ENCODE results near the gene EPHB1.

Gene EPHB1

DNA sequence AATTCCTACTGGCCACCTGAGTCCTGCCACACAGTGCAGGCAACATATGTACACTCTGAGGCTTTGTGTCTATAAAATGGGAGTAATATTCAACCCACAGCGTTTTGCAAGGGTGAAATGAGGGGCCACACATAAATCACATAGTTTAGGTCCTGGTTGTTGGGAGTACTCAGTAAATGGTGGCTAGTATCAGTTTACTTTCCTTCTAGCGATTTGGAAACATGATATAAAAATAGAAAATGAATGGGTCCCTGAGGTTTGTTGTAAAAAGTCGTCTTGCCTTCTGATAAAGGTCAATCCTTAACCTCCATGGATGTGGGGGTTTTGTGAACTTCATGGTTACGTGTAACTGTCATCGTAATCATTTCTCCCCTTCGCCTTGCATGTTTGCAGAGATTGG is 472.4 kb downstream of the EPHB1 start:
- no peak for DNase-seq
- no peak overlapping the region for H3K4me3 ChIP-seq (ENCODE audit: low read depth, low read length)
- TF ChIP-seq, protein P1, sequence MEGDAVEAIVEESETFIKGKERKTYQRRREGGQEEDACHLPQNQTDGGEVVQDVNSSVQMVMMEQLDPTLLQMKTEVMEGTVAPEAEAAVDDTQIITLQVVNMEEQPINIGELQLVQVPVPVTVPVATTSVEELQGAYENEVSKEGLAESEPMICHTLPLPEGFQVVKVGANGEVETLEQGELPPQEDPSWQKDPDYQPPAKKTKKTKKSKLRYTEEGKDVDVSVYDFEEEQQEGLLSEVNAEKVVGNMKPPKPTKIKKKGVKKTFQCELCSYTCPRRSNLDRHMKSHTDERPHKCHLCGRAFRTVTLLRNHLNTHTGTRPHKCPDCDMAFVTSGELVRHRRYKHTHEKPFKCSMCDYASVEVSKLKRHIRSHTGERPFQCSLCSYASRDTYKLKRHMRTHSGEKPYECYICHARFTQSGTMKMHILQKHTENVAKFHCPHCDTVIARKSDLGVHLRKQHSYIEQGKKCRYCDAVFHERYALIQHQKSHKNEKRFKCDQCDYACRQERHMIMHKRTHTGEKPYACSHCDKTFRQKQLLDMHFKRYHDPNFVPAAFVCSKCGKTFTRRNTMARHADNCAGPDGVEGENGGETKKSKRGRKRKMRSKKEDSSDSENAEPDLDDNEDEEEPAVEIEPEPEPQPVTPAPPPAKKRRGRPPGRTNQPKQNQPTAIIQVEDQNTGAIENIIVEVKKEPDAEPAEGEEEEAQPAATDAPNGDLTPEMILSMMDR (IDR thresholded peaks at IDR 0.05; ENCODE audit: low read depth, low read length): no peak
- H3K4me1 ChIP-seq: no peaks in the 10 kb centered on the region
- H3K27me3 ChIP-seq: no peaks in the 10 kb centered on the region; the same call in 1 of the 2 replicates
- H3K9me3 ChIP-seq: no peaks in the 10 kb centered on the region
- no peaks in the 10 kb centered on the region for H3K36me3 ChIP-seq

DNA sequence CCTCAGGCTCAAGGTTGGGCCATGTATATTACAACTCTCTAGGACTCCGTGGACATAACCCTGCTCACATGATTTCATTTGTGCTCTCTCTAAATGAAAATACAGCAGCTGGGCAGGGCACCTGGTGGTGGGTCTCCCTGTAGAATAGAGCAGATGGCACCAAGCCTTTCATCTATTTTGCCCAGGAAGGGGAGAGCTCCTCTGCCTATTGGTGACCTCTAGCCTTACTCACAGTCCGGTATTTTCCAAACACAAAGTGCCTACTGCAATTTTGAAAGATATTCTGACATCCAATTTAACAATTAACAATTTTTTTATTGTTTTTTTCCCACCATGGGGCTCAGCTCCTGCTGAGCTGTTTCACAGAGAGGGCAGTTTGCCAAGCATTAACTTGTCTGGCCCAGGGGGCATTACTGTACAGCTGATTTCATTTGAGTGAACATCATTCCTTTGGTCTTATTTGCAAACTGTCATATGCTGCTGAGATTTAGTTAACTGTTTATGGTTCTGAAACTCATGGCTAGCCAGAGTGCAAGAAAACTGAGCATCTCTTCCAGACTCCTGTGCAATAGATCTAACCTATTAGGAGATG is 474.0 kb downstream of the EPHB1 start:
- TF ChIP-seq, protein P1 (IDR thresholded peaks at IDR 0.05; ENCODE audit: low read depth, low read length): no peak
- Histone ChIP-seq H3K27me3 (no peaks in the 10 kb centered on the region; the same call in 1 of the 2 replicates), H3K4me3 (ENCODE audit: low read depth, low read length) (no peak overlapping the region), H3K4me1 (no peaks in the 10 kb centered on the region), H3K9me3 (no peaks in the 10 kb centered on the region), H3K36me3 (no peaks in the 10 kb centered on the region)
- DNase-seq: no peak

DNA sequence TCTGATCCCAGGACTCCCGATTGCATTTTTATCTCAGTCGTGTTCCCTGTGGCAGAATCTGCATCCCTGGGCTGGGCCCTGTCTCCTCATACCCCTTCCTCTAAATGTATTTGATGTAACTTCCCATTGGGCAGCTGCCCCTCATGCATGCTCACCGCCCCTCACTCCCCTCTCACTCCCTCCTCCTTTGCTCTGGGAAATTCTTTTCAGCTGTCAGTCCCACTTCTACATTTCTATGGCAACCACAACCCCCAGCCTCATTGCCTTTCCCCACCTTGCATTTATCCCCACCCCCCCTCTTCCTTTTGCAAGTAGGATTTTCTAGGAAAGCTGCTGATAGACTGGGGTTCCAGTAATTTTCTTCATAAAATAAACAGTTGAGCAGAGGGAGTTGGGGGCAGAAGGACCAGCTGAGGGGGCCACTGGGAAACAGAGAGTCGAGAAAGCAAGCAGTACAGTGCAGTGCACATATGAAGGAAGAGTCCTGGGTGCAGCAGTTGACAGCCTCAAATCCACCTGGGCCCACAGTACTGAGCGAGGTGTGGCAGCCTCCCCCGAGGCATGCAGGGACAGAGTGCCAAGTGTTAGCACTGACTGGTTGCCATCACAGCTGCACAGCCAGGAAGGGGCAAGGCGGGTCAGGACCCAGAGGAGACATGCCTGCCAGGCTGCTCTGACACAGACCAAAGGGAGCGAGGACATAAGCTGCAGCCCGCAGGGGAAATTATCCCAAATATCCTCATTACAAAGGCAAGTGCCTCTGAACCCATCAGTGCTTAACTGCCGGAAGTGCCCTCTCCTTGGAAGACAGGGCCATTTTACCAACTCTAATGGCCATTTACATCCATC is 476.3 kb downstream of the EPHB1 start:
- DNase-seq: no peak
- Histone ChIP-seq H3K27me3 (no peaks in the 10 kb centered on the region), H3K36me3 (no peaks in the 10 kb centered on the region), H3K4me3 (ENCODE audit: low read depth, low read length) (no peak overlapping the region), H3K9me3 (no peaks in the 10 kb centered on the region), H3K4me1 (no peaks in the 10 kb centered on the region)
- TF ChIP-seq, protein P1 (IDR thresholded peaks at IDR 0.05; ENCODE audit: low read depth, low read length): no peak

DNA sequence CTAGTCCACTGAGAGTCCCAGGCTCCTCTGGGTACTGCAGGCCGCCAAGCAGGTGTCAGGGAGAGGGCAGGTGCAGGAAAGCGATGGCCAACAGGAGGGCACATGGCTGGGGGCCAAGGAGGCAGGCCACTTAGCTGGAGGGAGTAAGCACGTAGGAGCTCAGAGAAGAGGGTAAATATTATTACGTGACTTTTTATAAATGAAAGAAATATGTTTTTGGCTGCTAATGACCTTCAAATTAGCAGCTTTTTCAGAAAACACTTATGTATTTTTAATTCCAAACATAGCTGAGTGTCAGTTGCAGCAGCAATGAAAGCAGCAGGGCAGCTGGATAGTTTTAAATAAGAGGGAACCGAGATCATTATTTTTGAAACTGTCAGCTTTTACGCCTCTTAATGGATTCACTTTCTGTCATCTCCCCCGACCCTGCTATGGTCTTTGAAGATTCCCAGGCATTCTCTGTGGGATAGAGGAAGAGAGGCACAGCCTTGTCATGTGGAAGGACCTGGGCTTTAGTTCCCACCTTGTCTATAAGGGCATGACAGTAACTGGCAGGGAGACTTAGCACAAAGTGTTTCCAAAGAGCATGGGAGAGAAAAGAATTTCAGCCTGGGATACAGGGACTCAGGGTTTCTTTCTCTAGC is 477.1 kb downstream of the EPHB1 start:
- no peak overlapping the region for H3K4me3 ChIP-seq (ENCODE audit: low read depth, low read length)
- TF ChIP-seq, protein P1 (IDR thresholded peaks at IDR 0.05; ENCODE audit: low read depth, low read length): no peak
- no peaks in the 10 kb centered on the region for H3K4me1 ChIP-seq
- DNase-seq: peak; percentile 20
- no peaks in the 10 kb centered on the region for H3K36me3 ChIP-seq
- H3K27me3 ChIP-seq: no peaks in the 10 kb centered on the region
- H3K9me3 ChIP-seq: no peaks in the 10 kb centered on the region

DNA sequence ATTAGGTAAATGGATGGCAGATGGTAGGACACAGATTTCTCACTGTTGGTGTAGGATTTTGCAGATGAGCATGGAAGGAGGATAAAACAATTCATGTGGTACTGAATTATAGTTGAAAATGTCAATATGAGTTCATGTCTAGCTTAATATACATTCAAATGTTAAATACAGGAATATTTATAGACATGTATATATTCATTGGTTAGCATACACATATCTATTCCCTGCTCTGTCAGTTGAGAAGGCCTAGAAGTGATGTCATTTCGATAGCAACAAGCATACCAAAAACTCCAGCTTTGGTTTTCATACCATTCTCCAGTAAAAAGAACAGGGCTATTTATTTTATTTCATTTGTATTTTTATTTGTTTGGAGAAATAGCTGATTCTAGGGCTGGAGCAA is 497.1 kb downstream of the EPHB1 start:
- Histone ChIP-seq H3K9me3 (no peaks in the 10 kb centered on the region), H3K4me1 (no peaks in the 10 kb centered on the region), H3K27me3 (no peaks in the 10 kb centered on the region), H3K36me3 (no peaks in the 10 kb centered on the region), H3K4me3 (ENCODE audit: low read depth, low read length) (no peak overlapping the region)
- TF ChIP-seq, protein P1 (IDR thresholded peaks at IDR 0.05; ENCODE audit: low read depth, low read length): no peak
- no peak for DNase-seq
